Measurements from ENCODE around the gene CADM2.

The CADM2 gene

GRCh38 chr3:84958495-84959469, at the start of gene CADM2 (continued):
- TF ChIP-seq, protein P1, sequence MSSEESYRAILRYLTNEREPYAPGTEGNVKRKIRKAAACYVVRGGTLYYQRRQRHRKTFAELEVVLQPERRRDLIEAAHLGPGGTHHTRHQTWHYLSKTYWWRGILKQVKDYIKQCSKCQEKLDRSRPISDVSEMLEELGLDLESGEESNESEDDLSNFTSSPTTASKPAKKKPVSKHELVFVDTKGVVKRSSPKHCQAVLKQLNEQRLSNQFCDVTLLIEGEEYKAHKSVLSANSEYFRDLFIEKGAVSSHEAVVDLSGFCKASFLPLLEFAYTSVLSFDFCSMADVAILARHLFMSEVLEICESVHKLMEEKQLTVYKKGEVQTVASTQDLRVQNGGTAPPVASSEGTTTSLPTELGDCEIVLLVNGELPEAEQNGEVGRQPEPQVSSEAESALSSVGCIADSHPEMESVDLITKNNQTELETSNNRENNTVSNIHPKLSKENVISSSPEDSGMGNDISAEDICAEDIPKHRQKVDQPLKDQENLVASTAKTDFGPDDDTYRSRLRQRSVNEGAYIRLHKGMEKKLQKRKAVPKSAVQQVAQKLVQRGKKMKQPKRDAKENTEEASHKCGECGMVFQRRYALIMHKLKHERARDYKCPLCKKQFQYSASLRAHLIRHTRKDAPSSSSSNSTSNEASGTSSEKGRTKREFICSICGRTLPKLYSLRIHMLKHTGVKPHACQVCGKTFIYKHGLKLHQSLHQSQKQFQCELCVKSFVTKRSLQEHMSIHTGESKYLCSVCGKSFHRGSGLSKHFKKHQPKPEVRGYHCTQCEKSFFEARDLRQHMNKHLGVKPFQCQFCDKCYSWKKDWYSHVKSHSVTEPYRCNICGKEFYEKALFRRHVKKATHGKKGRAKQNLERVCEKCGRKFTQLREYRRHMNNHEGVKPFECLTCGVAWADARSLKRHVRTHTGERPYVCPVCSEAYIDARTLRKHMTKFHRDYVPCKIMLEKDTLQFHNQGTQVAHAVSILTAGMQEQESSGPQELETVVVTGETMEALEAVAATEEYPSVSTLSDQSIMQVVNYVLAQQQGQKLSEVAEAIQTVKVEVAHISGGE (tag by site-specific recombination; conservative IDR thresholded peaks at IDR 0.05; ENCODE audit: low read depth), result no peak
- no peak for TF ChIP-seq KLF8 (tag by site-specific recombination; IDR thresholded peaks at IDR 0.05)
- TF ChIP-seq ZNF416 (tag by site-specific recombination; IDR thresholded peaks at IDR 0.05), result no peak
- no peak for TF ChIP-seq ZNF561 (tag by site-specific recombination; IDR thresholded peaks at IDR 0.05; ENCODE audit: borderline replicate concordance)
- TF ChIP-seq, protein P2, sequence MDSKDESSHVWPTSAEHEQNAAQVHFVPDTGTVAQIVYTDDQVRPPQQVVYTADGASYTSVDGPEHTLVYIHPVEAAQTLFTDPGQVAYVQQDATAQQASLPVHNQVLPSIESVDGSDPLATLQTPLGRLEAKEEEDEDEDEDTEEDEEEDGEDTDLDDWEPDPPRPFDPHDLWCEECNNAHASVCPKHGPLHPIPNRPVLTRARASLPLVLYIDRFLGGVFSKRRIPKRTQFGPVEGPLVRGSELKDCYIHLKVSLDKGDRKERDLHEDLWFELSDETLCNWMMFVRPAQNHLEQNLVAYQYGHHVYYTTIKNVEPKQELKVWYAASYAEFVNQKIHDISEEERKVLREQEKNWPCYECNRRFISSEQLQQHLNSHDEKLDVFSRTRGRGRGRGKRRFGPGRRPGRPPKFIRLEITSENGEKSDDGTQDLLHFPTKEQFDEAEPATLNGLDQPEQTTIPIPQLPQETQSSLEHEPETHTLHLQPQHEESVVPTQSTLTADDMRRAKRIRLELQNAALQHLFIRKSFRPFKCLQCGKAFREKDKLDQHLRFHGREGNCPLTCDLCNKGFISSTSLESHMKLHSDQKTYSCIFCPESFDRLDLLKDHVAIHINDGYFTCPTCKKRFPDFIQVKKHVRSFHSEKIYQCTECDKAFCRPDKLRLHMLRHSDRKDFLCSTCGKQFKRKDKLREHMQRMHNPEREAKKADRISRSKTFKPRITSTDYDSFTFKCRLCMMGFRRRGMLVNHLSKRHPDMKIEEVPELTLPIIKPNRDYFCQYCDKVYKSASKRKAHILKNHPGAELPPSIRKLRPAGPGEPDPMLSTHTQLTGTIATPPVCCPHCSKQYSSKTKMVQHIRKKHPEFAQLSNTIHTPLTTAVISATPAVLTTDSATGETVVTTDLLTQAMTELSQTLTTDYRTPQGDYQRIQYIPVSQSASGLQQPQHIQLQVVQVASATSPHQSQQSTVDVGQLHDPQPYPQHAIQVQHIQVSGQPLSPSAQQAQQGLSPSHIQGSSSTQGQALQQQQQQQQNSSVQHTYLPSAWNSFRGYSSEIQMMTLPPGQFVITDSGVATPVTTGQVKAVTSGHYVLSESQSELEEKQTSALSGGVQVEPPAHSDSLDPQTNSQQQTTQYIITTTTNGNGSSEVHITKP (tag by site-specific recombination; IDR thresholded peaks at IDR 0.05), result no peak
- no peak for TF ChIP-seq ZBTB21 (tag by site-specific recombination; IDR thresholded peaks at IDR 0.05)
- TF ChIP-seq, protein P3, sequence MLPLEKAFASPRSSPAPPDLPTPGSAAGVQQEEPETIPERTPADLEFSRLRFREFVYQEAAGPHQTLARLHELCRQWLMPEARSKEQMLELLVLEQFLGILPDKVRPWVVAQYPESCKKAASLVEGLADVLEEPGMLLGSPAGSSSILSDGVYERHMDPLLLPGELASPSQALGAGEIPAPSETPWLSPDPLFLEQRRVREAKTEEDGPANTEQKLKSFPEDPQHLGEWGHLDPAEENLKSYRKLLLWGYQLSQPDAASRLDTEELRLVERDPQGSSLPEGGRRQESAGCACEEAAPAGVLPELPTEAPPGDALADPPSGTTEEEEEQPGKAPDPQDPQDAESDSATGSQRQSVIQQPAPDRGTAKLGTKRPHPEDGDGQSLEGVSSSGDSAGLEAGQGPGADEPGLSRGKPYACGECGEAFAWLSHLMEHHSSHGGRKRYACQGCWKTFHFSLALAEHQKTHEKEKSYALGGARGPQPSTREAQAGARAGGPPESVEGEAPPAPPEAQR (tag by site-specific recombination; IDR thresholded peaks at IDR 0.05), result no peak
- TF ChIP-seq ZNF747 (tag by site-specific recombination; IDR thresholded peaks at IDR 0.05), result no peak
- no peak for TF ChIP-seq HOXA7 (CRISPR knock-in tag; IDR thresholded peaks at IDR 0.05; ENCODE audit: borderline replicate concordance)
- TF ChIP-seq SP2 (tag by site-specific recombination; IDR thresholded peaks at IDR 0.05), result peak; percentile 62
- no peak for TF ChIP-seq ZNF521 (tag by site-specific recombination; IDR thresholded peaks at IDR 0.05)
- TF ChIP-seq ZNF555 (tag by site-specific recombination; conservative IDR thresholded peaks at IDR 0.05), result no peak
- TF ChIP-seq, protein P4, sequence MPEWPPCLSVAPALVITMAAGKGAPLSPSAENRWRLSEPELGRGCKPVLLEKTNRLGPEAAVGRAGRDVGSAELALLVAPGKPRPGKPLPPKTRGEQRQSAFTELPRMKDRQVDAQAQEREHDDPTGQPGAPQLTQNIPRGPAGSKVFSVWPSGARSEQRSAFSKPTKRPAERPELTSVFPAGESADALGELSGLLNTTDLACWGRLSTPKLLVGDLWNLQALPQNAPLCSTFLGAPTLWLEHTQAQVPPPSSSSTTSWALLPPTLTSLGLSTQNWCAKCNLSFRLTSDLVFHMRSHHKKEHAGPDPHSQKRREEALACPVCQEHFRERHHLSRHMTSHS (tag by site-specific recombination; IDR thresholded peaks at IDR 0.05), result no peak
- TF ChIP-seq, protein P5, sequence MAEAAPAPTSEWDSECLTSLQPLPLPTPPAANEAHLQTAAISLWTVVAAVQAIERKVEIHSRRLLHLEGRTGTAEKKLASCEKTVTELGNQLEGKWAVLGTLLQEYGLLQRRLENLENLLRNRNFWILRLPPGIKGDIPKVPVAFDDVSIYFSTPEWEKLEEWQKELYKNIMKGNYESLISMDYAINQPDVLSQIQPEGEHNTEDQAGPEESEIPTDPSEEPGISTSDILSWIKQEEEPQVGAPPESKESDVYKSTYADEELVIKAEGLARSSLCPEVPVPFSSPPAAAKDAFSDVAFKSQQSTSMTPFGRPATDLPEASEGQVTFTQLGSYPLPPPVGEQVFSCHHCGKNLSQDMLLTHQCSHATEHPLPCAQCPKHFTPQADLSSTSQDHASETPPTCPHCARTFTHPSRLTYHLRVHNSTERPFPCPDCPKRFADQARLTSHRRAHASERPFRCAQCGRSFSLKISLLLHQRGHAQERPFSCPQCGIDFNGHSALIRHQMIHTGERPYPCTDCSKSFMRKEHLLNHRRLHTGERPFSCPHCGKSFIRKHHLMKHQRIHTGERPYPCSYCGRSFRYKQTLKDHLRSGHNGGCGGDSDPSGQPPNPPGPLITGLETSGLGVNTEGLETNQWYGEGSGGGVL (tag by site-specific recombination; IDR thresholded peaks at IDR 0.05), result no peak
- TF ChIP-seq, protein P6, sequence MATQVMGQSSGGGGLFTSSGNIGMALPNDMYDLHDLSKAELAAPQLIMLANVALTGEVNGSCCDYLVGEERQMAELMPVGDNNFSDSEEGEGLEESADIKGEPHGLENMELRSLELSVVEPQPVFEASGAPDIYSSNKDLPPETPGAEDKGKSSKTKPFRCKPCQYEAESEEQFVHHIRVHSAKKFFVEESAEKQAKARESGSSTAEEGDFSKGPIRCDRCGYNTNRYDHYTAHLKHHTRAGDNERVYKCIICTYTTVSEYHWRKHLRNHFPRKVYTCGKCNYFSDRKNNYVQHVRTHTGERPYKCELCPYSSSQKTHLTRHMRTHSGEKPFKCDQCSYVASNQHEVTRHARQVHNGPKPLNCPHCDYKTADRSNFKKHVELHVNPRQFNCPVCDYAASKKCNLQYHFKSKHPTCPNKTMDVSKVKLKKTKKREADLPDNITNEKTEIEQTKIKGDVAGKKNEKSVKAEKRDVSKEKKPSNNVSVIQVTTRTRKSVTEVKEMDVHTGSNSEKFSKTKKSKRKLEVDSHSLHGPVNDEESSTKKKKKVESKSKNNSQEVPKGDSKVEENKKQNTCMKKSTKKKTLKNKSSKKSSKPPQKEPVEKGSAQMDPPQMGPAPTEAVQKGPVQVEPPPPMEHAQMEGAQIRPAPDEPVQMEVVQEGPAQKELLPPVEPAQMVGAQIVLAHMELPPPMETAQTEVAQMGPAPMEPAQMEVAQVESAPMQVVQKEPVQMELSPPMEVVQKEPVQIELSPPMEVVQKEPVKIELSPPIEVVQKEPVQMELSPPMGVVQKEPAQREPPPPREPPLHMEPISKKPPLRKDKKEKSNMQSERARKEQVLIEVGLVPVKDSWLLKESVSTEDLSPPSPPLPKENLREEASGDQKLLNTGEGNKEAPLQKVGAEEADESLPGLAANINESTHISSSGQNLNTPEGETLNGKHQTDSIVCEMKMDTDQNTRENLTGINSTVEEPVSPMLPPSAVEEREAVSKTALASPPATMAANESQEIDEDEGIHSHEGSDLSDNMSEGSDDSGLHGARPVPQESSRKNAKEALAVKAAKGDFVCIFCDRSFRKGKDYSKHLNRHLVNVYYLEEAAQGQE (tag by site-specific recombination; IDR thresholded peaks at IDR 0.05), result no peak
- TF ChIP-seq SALL2 (tag by site-specific recombination; IDR thresholded peaks at IDR 0.05; ENCODE audit: borderline replicate concordance), result no peak
- no peak for TF ChIP-seq GFI1B (tag by site-specific recombination; IDR thresholded peaks at IDR 0.05)
- TF ChIP-seq ZBTB44 (tag by site-specific recombination; IDR thresholded peaks at IDR 0.05), result peak; percentile 30; the same call in 1 of the 2 replicates
- no peak for TF ChIP-seq ZNF121 (tag by site-specific recombination; IDR thresholded peaks at IDR 0.05)
- TF ChIP-seq YY1 (tag by site-specific recombination; IDR thresholded peaks at IDR 0.05), result no peak
- no peak for TF ChIP-seq ZNF658 (tag by site-specific recombination; IDR thresholded peaks at IDR 0.05)
